Right ventricle myocardium superior (tissue), 1 donor: ENCODE measurements around the gene SSU72. TPM values are rescaled to one million over a fixed set of nuclear protein-coding genes. Genes with fewer than 3 reads are reported as not detected.
"Not testable (repeated sequence)": the region's sequence is repeated elsewhere in the genome, so short reads cannot be mapped to it uniquely, and the experiment has no call there.

ENCODE experiments used
- ATAC-seq: fragments of 200-7000 bp; cut with Tn5 transposase; one replicate; pipeline ENCODE4 v1.9.1; 2020; ENCODE audit warnings: mild to moderate bottlenecking; ENCODE audit not compliant: poor library complexity
- DNase-seq: peaks from one replicate; pipeline ENCODE4 v3.0.0-alpha.2; 2020
- intact Hi-C: fragments of 100-400 bp; cut with DNase I; formaldehyde crosslinking; loops from one replicate; pipeline ENCODE4 v1.11.2; 2022
- total RNA-seq: library from RNA; stranded (reverse); fragmentation: NEBNext Ultra II Directional; extraction: Animal tissue kit (Norgen Biotek cat#: 25700); gene quantifications from one replicate; pipeline ENCODE4 v1.2.1, GENCODE V29; 2021
- donor health status: DM: no; HTN: yes; CAD: no; lungs with severe emphysema.

The SSU72 gene
- total RNA-seq, 1 donor from 2014 or later = 106 TPM

- DNase-seq (no peak), ATAC-seq (no peak)
- intact Hi-C loops = no loop called here
Measured at GRCh38 chr1:1537626-1538250, 36.9 kb downstream of the SSU72 start.

- no peak for DNase-seq
- intact Hi-C loops = no loop called here
- ATAC-seq = no peak
Measured at GRCh38 chr1:1536938-1537546, 37.6 kb downstream of the SSU72 start.

GRCh38 chr1:1536019-1536937 is 38.4 kb downstream of the SSU72 start:
- intact Hi-C loops = no loop called here
- ATAC-seq (no peak), DNase-seq (no peak)

GRCh38 chr1:1535201-1536018 is 39.3 kb downstream of the SSU72 start:
- DNase-seq (no peak), ATAC-seq (no peak)
- intact Hi-C loops = no loop called here

- no peak for DNase-seq
- intact Hi-C loops = no loop called here
- no peak for ATAC-seq
Measured at GRCh38 chr1:1534401-1535154, 40.1 kb downstream of the SSU72 start.

GRCh38 chr1:1533894-1534291 is 40.8 kb downstream of the SSU72 start:
- intact Hi-C loops, ATAC-seq: not testable (repeated sequence)

GRCh38 chr1:1533176-1533893 is 41.3 kb downstream of the SSU72 start:
- ATAC-seq = peak; percentile 77
- DNase-seq, intact Hi-C loops: not testable (repeated sequence)

More at GRCh38 chr1:1533894-1534291, 40.8 kb downstream of the SSU72 start:
- not testable (repeated sequence) for DNase-seq

GRCh38 chr1:1531947-1532346 is 42.7 kb downstream of the SSU72 start:
- ATAC-seq (no peak), DNase-seq (no peak)
- intact Hi-C loops = no loop called here

- ATAC-seq (no peak), DNase-seq (no peak)
- intact Hi-C loops = no loop called here
Measured at GRCh38 chr1:1529936-1530335, 44.7 kb downstream of the SSU72 start.

GRCh38 chr1:1529321-1529720 is 45.3 kb downstream of the SSU72 start:
- DNase-seq (no peak), ATAC-seq (no peak)
- intact Hi-C loops = no loop called here

GRCh38 chr1:1528301-1529267 is 46.1 kb downstream of the SSU72 start:
- intact Hi-C loops = no loop called here
- DNase-seq = no peak
- ATAC-seq = no peak

GRCh38 chr1:1527092-1527816 is 47.4 kb downstream of the SSU72 start:
- ATAC-seq (no peak), DNase-seq (no peak)
- intact Hi-C loops = no loop called here

GRCh38 chr1:1526476-1526875 is 48.2 kb downstream of the SSU72 start:
- ATAC-seq, intact Hi-C loops, DNase-seq: not testable (repeated sequence)

GRCh38 chr1:1524750-1525383 is 49.8 kb downstream of the SSU72 start:
- ATAC-seq, intact Hi-C loops, DNase-seq: not testable (repeated sequence)

GRCh38 chr1:1523651-1524050 is 51.0 kb downstream of the SSU72 start:
- DNase-seq, ATAC-seq, intact Hi-C loops: not testable (repeated sequence)
